Right lobe of liver (tissue), 6 donors: ENCODE results near the gene PHF5A. TPM values are rescaled to one million over a fixed set of nuclear protein-coding genes. Genes with fewer than 3 reads are reported as not detected.
A peak's percentile ranks its signal among the peaks of the same experiment; 100 is the strongest.

Experiments used
- ATAC-seq, 4 donors: fragments of 200-7000 bp; cut with Tn5 transposase; one replicate each; pipeline ENCODE4 v1.9.1; 2020; ENCODE audit warnings: mild to moderate bottlenecking in 4 of 4, moderate library complexity in 4 of 4
- DNase-seq, 3 donors: peaks; one replicate each; pipeline ENCODE4 v3.0.0-alpha.2; 2020
- H3K27ac ChIP-seq, 3 donors: fragments of 200-600 bp; one replicate each; pipeline ENCODE4 v1.8.0; 2022
- H3K27me3 ChIP-seq, 2 donors: fragments of 200-600 bp; one replicate each; pipeline ENCODE4 v1.8.0; 2022
- H3K36me3 ChIP-seq, 4 donors: fragments of 200-600 bp; sonication (generic) in 1 of 4; one replicate each; pipeline versions ENCODE4 v1.5.1 to v1.8.0; 2017 to 2022; ENCODE audit warnings: control low read depth in 1 of 4
- H3K4me1 ChIP-seq, 4 donors: fragments of 200-600 bp; sonication (generic) in 1 of 4; one replicate each; pipeline versions ENCODE4 v1.5.1 to v1.8.0; 2017 to 2022; ENCODE audit warnings: control low read depth in 1 of 4
- H3K4me3 ChIP-seq, 3 donors: fragments of 200-600 bp; one replicate each; pipeline ENCODE4 v1.8.0; 2022
- H3K9me3 ChIP-seq, 4 donors: fragments of 200-600 bp; sonication (generic) in 1 of 4; one replicate each; pipeline versions ENCODE4 v1.5.1 to v1.8.0; 2017 to 2022; ENCODE audit warnings: control low read depth in 1 of 4
- CTCF ChIP-seq, 4 donors: fragments of 200-600 bp in 3 of 4; fragments of 450-650 bp in 1 of 4; IDR thresholded peaks; one replicate each; pipeline versions ENCODE4 v1.5.1 to v1.8.0; 2016 to 2022; ENCODE audit warnings: antibody characterized with exemption in 4 of 4, mild to moderate bottlenecking in 2 of 4
- POLR2A ChIP-seq: fragments of 450-650 bp; IDR thresholded peaks from one replicate; pipeline ENCODE4 v1.6.1; 2017; ENCODE audit warnings: antibody characterized with exemption, mild to moderate bottlenecking
- WGBS: methylation state at CpG from one replicate; pipeline ENCODE4 v1.1.6; 2018; ENCODE audit warnings: low coverage, low lambda C conversion rate; ENCODE audit not compliant: insufficient coverage; ENCODE audit errors: missing lambda C conversion rate; 5-methylcytosine and 5-hydroxymethylcytosine counted together
- intact Hi-C, 2 donors: fragments of 100-400 bp; cut with DNase I; formaldehyde crosslinking; loops; one replicate each; pipeline versions ENCODE4 v1.11.2 to v1.14.1; 2022
- total RNA-seq, 6 experiments: library from RNA; depleted of rRNA in 2 of 6; stranded (reverse); fragments of >200 nt in 2 of 6; fragmentation: NEBNext Ultra II Directional in 3 of 6; extraction: Animal tissue kit (Norgen Biotek cat#: 25700) in 3 of 6; gene quantifications; one replicate each; pipeline versions ENCODE4 v1.1.0 to v1.2.4, GENCODE V29; 2016 to 2023
- donor health status: DM: no; HTN: yes; CAD: no.
- donor health status: DM: no; HTN: no; CAD: no.
- donor health status: DM: no; HTN: no; CAD: no.
- donor health status: DM: no; HTN: yes; CAD: no.
- donor health status: DM: no; HTN: yes; CAD: no.

Gene PHF5A
- total RNA-seq, 6 experiments from 2014 or later: 12.1 to 20.7 (median 14.5) TPM

- H3K4me1 ChIP-seq: peaks cover 0 to 27% (median 5%) of the 10 kb centered on the region in 4 donors
- 89% methylated on average over 5 of the region's 5 CpGs for WGBS
- TF ChIP-seq POLR2A (no peak), CTCF (IDR thresholded peaks at IDR 0.05) (peak in 3 of 4 donors; percentile 19 to 40 (median 20))
- H3K4me3 ChIP-seq: no peak overlapping the region
- peak overlapping the region in 1 of 3 donors; percentile 53 for H3K27ac ChIP-seq
- no peaks in the 10 kb centered on the region for H3K9me3 ChIP-seq
- H3K27me3 ChIP-seq: no peaks in the 10 kb centered on the region
- peaks cover 3 to 39% (median 18%) of the 10 kb centered on the region in 4 donors for H3K36me3 ChIP-seq
- no peak for DNase-seq
- intact Hi-C loops: no loop called here
- peak; percentile 45 to 72 (median 62) for ATAC-seq
Observed at GRCh38 chr22:41501209-41501608, 32.7 kb upstream of the PHF5A start.

- DNase-seq (no peak), ATAC-seq (no peak)
- intact Hi-C loops: no loop called here
- Histone ChIP-seq H3K27ac (peak overlapping the region in 1 of 3 donors; percentile 53), H3K4me3 (no peak overlapping the region), H3K27me3 (no peaks in the 10 kb centered on the region), H3K36me3 (peaks cover 3 to 39% (median 18%) of the 10 kb centered on the region in 4 donors), H3K9me3 (no peaks in the 10 kb centered on the region), H3K4me1 (peaks cover 0 to 27% (median 5%) of the 10 kb centered on the region in 4 donors)
- no peak for TF ChIP-seq CTCF (IDR thresholded peaks at IDR 0.05)
- no peak for TF ChIP-seq POLR2A
- WGBS: 52% methylated on average over 4 of the region's 7 CpGs
Observed at GRCh38 chr22:41500303-41500702, 31.8 kb upstream of the PHF5A start.

GRCh38 chr22:41499624-41500280 lies 31.3 kb upstream of the PHF5A start:
- peak in 2 of 3 donors; percentile 69 for DNase-seq
- peak; percentile 37 to 94 (median 70) for ATAC-seq
- H3K27ac ChIP-seq: peak overlapping the region in 1 of 3 donors; percentile 53

GRCh38 chr22:41498303-41498835 lies 29.9 kb upstream of the PHF5A start:
- ATAC-seq: no peak
- Histone ChIP-seq H3K27ac (no peak overlapping the region), H3K36me3 (peaks cover 0 to 28% (median 14%) of the 10 kb centered on the region in 4 donors), H3K4me1 (peaks cover 0 to 27% (median 5%) of the 10 kb centered on the region in 4 donors), H3K9me3 (no peaks in the 10 kb centered on the region), H3K27me3 (no peaks in the 10 kb centered on the region), H3K4me3 (no peak overlapping the region)
- TF ChIP-seq CTCF (IDR thresholded peaks at IDR 0.05): no peak
- TF ChIP-seq POLR2A: no peak
- whole genome bisulfite sequencing: no CpG with 5 or more reads among the region's 6 CpGs
- DNase-seq: no peak
- intact Hi-C loops: no loop called here

More at GRCh38 chr22:41499624-41500280, 31.3 kb upstream of the PHF5A start:
- no peak for TF ChIP-seq POLR2A
- TF ChIP-seq CTCF (IDR thresholded peaks at IDR 0.05): no peak
- H3K4me3 ChIP-seq: no peak overlapping the region
- H3K27me3 ChIP-seq: no peaks in the 10 kb centered on the region
- peaks cover 0 to 39% (median 15%) of the 10 kb centered on the region in 4 donors for H3K36me3 ChIP-seq
- H3K9me3 ChIP-seq: no peaks in the 10 kb centered on the region
- peaks cover 0 to 27% (median 5%) of the 10 kb centered on the region in 4 donors for H3K4me1 ChIP-seq
- WGBS: 43% methylated on average over 10 of the region's 10 CpGs
- intact Hi-C loops: no loop called here
